NCI-H510A treated with DMSO at 0.1 percent for 48 hours (cell line): ENCODE results near the gene SRPK2.

ENCODE experiments used
- DNase-seq: peaks from one replicate; lab custom pipeline; 2025; lab: John Stamatoyannopoulos, UW

Gene SRPK2

GRCh38 chr7:105097619-105098018 lies 291.1 kb downstream of the SRPK2 start:
- peak; percentile 15 for DNase-seq

- DNase-seq = no peak
Measured at GRCh38 chr7:105096306-105096705, 292.4 kb downstream of the SRPK2 start.

- DNase-seq = no peak
Measured at GRCh38 chr7:105094966-105095365, 293.8 kb downstream of the SRPK2 start.

- no peak for DNase-seq
Measured at GRCh38 chr7:105088456-105088855, 300.3 kb downstream of the SRPK2 start.

GRCh38 chr7:105087981-105088380 lies 300.7 kb downstream of the SRPK2 start:
- DNase-seq = no peak

- no peak for DNase-seq
Measured at GRCh38 chr7:105086850-105087249, 301.9 kb downstream of the SRPK2 start.

- no peak for DNase-seq
Measured at GRCh38 chr7:105084581-105084980, 304.1 kb downstream of the SRPK2 start.

GRCh38 chr7:105079348-105079747 lies 309.4 kb downstream of the SRPK2 start:
- no peak for DNase-seq

GRCh38 chr7:105073143-105073542 lies 315.6 kb downstream of the SRPK2 start:
- no peak for DNase-seq

- no peak for DNase-seq
Measured at GRCh38 chr7:105068886-105069285, 319.8 kb downstream of the SRPK2 start.

GRCh38 chr7:105067691-105068090 lies 321.0 kb downstream of the SRPK2 start:
- no peak for DNase-seq
